Glutamatergic neuron (in vitro differentiated cells): ENCODE data around the gene CA5B. TPM values are rescaled to one million over a fixed set of nuclear protein-coding genes. Genes with fewer than 3 reads are reported as not detected.

Source experiments
- DNase-seq: peaks from one replicate; pipeline ENCODE4 v3.0.0; 2022
- H3K27ac Mint-ChIP-seq: one replicate; pipeline ENCODE4 v1.8.0; 2020; ENCODE audit warnings: mild to moderate bottlenecking, mixed read lengths, inconsistent platforms; ENCODE audit not compliant: unreplicated experiment
- H3K27me3 Mint-ChIP-seq: one replicate; pipeline ENCODE4 v1.8.0; 2020; ENCODE audit warnings: mild to moderate bottlenecking, moderate library complexity, mixed read lengths, inconsistent platforms; ENCODE audit not compliant: unreplicated experiment
- H3K36me3 Mint-ChIP-seq: one replicate; pipeline ENCODE4 v1.8.0; 2020; ENCODE audit warnings: mild to moderate bottlenecking, mixed read lengths, inconsistent platforms; ENCODE audit not compliant: unreplicated experiment
- H3K4me1 Mint-ChIP-seq: one replicate; pipeline ENCODE4 v1.8.0; 2020; ENCODE audit warnings: mild to moderate bottlenecking, low read depth, mixed read lengths, inconsistent platforms; ENCODE audit not compliant: unreplicated experiment
- H3K4me3 Mint-ChIP-seq: one replicate; pipeline ENCODE4 v1.8.0; 2020; ENCODE audit warnings: mild to moderate bottlenecking, mixed read lengths, inconsistent platforms; ENCODE audit not compliant: unreplicated experiment
- H3K9me3 Mint-ChIP-seq: one replicate; pipeline ENCODE4 v1.8.0; 2020; ENCODE audit warnings: mild to moderate bottlenecking, moderate library complexity, mixed read lengths, inconsistent platforms; ENCODE audit not compliant: unreplicated experiment
- total RNA-seq: library from RNA; stranded (reverse); fragmentation: NEBNext Ultra II Directional; extraction: Animal tissue kit (Norgen Biotek cat#: 25700); gene quantifications from one replicate; pipeline ENCODE4 v1.2.1, GENCODE V29; 2021; ENCODE audit not compliant: unreplicated experiment
- TF ChIP-seq, protein P1 (sequence below): fragments of 200-600 bp; sonication (generic); IDR thresholded peaks from one replicate; pipeline ENCODE4 v1.5.0; 2021; ENCODE audit not compliant: partially characterized antibody, unreplicated experiment

Gene CA5B
- total RNA-seq, 1 donor from 2014 or later = 4.1 TPM

DNA sequence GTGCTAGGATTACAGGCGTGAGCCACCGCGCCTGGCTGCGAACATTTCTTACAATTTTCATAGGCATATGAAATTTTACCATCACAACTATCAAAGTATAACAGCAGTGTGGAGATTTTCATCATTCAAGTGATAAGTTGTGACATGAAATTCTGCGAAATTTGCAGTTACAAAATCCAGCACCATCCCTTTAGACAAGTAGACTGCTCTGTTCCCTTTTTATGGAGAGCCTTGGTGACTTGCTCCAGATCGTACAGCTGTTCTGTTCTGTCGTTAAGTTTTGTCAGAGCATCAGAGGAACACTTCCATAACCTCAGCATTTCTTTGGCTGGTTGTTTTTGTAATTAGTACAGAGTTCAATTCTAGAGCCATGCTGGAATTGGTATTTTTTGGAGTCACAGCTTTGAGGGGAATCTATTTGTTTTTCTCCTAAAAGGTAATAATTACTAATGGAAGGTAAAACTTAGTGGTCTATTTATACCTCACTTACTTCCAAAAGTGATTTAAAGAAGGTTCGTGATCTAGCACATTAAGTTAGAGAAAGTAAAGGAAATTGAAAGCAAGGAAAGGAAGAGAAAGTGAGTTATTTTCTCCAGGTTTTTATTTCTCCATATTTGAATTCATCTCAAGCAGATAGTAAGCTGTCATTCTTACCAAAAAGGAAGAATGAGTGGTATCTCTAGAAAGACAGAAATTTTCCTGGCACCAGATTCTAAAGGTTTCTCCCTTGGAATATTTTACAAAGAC is 74.3 kb downstream of the CA5B start:
- Mint-ChIP-seq H3K36me3 (no peaks in the 10 kb centered on the region), H3K4me1 (no peaks in the 10 kb centered on the region), H3K27me3 (no peaks in the 10 kb centered on the region), H3K27ac (no peak overlapping the region), H3K9me3 (no peaks in the 10 kb centered on the region), H3K4me3 (no peak overlapping the region)
- no peak for DNase-seq
- TF ChIP-seq, protein P1, sequence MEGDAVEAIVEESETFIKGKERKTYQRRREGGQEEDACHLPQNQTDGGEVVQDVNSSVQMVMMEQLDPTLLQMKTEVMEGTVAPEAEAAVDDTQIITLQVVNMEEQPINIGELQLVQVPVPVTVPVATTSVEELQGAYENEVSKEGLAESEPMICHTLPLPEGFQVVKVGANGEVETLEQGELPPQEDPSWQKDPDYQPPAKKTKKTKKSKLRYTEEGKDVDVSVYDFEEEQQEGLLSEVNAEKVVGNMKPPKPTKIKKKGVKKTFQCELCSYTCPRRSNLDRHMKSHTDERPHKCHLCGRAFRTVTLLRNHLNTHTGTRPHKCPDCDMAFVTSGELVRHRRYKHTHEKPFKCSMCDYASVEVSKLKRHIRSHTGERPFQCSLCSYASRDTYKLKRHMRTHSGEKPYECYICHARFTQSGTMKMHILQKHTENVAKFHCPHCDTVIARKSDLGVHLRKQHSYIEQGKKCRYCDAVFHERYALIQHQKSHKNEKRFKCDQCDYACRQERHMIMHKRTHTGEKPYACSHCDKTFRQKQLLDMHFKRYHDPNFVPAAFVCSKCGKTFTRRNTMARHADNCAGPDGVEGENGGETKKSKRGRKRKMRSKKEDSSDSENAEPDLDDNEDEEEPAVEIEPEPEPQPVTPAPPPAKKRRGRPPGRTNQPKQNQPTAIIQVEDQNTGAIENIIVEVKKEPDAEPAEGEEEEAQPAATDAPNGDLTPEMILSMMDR = no peak

DNA sequence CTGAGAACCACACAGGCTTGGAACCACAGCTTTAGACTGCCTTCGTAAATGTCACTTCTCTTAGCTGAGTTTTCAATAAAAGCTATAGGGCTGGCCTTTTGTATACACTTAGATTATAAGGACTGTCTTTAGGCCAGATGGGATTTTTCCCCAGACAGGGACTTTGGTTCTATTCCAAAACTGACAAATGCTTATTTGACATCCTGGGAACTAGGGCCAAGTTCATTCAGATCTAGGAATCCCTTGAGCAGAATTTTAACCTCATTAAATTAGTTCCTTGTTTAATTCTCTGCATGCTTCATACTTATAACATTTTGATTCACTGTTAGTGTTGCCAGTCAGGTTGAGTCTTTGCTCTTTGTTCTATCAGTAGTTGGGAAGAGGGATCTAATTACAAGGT is 75.3 kb downstream of the CA5B start:
- H3K9me3 Mint-ChIP-seq = no peaks in the 10 kb centered on the region
- no peaks in the 10 kb centered on the region for H3K4me1 Mint-ChIP-seq
- no peaks in the 10 kb centered on the region for H3K36me3 Mint-ChIP-seq
- no peak overlapping the region for H3K4me3 Mint-ChIP-seq
- no peak for DNase-seq
- H3K27me3 Mint-ChIP-seq = no peaks in the 10 kb centered on the region
- TF ChIP-seq, protein P1 = no peak
- no peak overlapping the region for H3K27ac Mint-ChIP-seq

DNA sequence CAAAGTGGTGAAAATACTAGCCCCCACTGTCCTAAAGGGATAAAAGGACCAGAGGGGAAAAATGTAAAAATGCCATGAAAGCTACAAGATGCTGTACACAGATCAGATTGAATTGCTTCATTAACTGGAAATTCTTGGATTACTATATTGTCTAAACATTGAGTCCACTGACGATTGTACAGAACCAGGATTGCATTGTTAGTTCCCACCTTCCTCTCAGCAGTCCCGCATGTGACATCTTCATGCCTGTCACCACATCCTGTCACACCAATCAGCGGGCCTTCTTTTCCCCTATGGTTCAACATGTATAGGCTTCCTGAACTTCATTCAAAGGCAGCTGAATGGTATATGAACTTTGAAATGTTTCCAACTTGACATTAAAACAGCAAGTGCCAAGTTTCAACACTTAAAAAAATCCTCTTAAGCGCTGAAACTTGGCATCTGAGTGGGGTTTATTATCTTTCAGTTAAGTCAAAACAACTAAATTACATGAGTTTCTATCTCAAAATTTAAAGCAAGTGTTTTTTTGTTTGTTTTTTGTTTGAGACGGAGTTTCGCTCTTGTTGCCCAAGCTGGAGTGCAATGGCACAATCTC is 76.8 kb downstream of the CA5B start:
- Mint-ChIP-seq H3K9me3 (no peaks in the 10 kb centered on the region), H3K36me3 (no peaks in the 10 kb centered on the region), H3K27me3 (no peaks in the 10 kb centered on the region), H3K27ac (no peak overlapping the region), H3K4me3 (no peak overlapping the region), H3K4me1 (no peaks in the 10 kb centered on the region)
- no peak for DNase-seq
- TF ChIP-seq, protein P1 = no peak

DNA sequence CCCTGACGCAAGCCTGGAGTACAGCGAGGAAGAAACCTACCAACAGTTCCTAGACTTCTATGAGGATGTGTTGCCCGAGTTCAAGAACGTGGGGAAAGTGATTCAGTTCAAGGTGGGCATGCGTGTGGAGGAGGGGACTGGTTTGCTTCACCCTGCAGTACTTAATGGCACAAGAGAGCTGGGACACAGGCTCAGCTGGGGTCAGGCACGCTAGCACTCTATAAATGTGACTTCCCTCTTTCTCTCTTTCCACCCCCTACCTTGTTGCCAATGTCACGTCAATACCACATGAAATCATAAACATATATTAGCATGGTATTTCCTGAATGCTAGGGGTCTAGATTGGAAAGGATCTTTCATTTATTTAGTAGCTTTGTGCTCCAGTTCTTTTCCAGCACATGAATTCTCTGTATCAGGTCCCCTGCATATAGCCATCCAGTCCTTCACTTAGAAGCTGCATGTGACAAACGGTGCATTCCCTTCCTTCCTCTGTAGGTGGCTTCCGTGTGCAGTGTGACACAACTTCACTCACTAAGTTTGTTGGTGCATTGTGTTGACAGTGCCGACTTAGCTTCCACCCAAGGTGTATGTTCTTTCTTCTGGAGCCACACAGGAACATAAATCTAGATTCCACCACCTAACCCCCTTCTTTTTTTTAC is 77.8 kb downstream of the CA5B start:
- no peaks in the 10 kb centered on the region for H3K27me3 Mint-ChIP-seq
- TF ChIP-seq, protein P1 = peak; percentile 12
- peaks cover 4% of the 10 kb centered on the region for H3K4me1 Mint-ChIP-seq
- no peak overlapping the region for H3K27ac Mint-ChIP-seq
- DNase-seq = no peak
- no peak overlapping the region for H3K4me3 Mint-ChIP-seq
- H3K36me3 Mint-ChIP-seq = no peaks in the 10 kb centered on the region
- no peaks in the 10 kb centered on the region for H3K9me3 Mint-ChIP-seq

DNA sequence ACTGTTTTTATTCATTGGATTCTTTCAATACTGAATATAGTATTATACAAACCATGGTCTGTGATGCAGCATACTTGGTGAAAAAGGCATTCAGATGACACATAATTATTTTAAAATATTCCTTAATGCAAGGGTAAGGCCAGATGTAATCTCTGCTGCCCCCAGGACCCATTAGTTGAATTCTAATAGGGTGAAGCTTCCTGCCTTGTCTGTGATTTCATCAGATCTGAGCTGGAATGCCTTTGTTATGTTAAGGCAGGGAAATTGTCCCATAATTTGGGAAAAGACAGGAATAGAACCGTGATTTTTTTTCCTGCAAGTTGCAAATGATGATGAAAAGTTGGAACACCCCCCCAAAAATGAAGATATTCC is 78.4 kb downstream of the CA5B start:
- H3K36me3 Mint-ChIP-seq = no peaks in the 10 kb centered on the region
- H3K4me1 Mint-ChIP-seq = peaks cover 5% of the 10 kb centered on the region
- H3K27ac Mint-ChIP-seq = no peak overlapping the region
- H3K4me3 Mint-ChIP-seq = no peak overlapping the region
- TF ChIP-seq, protein P1 = peak; percentile 5
- no peak for DNase-seq
- H3K9me3 Mint-ChIP-seq = no peaks in the 10 kb centered on the region
- H3K27me3 Mint-ChIP-seq = no peaks in the 10 kb centered on the region
